Left renal cortex interstitium (tissue), 4 donors: ENCODE data around the gene DDX52. TPM values are rescaled to one million over a fixed set of nuclear protein-coding genes. Genes with fewer than 3 reads are reported as not detected.
"Not testable (repeated sequence)": the region's sequence is repeated elsewhere in the genome, so short reads cannot be mapped to it uniquely, and the experiment has no call there.

ENCODE experiments used
- DNase-seq, 4 donors: peaks; one replicate each; pipeline ENCODE4 v3.0.0-alpha.2; 2013; ENCODE audit warnings: low read depth in 4 of 4, low spot score in 2 of 4, missing footprints in 1 of 4
- polyA plus RNA-seq, 4 donors: library from polyadenylated mRNA; unstranded; fragments of 120-200 nt; gene quantifications; one replicate each; pipeline ENCODE4 v1.2.1, GENCODE V29; 2013; ENCODE audit not compliant: insufficient read length in 4 of 4

The DDX52 gene, protein sequence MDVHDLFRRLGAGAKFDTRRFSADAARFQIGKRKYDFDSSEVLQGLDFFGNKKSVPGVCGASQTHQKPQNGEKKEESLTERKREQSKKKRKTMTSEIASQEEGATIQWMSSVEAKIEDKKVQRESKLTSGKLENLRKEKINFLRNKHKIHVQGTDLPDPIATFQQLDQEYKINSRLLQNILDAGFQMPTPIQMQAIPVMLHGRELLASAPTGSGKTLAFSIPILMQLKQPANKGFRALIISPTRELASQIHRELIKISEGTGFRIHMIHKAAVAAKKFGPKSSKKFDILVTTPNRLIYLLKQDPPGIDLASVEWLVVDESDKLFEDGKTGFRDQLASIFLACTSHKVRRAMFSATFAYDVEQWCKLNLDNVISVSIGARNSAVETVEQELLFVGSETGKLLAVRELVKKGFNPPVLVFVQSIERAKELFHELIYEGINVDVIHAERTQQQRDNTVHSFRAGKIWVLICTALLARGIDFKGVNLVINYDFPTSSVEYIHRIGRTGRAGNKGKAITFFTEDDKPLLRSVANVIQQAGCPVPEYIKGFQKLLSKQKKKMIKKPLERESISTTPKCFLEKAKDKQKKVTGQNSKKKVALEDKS
- polyA plus RNA-seq: 10 to 100 TPM; 36.3 to 45.3 (median 42.1) TPM

DNA sequence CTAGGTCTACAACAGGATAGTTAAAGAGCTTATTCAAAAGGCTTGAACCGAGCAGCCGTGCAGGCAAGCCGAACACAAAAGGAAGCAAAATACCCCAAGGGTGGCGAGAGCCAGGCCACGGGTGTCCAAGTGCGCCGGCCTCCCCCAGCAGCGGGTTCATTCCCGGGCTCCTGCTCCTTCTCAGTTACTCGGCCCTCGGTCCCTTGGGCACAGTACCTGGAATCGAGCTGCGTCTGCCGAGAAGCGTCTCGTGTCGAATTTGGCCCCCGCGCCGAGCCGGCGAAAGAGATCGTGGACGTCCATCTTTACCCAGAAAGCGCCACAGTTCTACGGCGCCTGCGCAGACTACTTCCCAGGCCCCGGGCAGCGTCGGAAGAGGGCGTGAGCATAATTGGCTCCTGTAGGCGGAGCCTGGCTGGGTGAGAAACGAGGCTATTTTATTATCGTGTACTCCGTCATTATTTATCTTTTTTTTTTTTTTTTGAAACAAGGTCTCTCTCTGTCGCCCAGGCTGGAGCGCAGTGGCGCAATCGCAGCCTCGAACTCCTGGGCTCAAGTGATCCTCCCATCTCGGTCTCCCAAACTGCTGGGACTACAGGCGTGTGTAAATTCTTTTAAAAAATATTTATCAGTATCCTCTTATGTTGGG is at the start of gene DDX52:
Gene DDX52, minus strand, starts transcription at position 329 of the 649 bp plus-strand sequence. Its CDS starts 26 bp downstream, at position 303.
- peak; percentile 73 to 91 (median 84) for DNase-seq

DNA sequence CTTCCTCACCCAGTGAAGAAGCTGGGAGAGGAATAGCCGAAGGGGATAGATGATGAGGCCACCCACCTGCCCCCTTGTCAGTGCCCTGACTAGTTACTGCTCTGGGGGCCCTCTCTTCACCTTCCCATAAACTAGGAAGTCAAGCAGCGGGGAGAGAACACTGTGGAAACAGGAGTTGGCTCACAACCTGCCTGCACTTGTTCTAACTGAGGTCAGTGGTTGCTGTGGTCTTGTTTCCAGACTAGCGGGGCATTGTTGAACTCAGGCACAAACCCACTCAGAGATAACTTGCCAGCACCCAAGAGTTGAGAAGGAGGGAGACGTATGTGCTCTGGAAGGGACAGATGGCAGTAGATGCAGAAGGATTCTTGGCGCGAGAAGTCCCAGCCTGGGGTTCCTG is 48.6 kb upstream of the DDX52 start:
- no peak for DNase-seq

DNA sequence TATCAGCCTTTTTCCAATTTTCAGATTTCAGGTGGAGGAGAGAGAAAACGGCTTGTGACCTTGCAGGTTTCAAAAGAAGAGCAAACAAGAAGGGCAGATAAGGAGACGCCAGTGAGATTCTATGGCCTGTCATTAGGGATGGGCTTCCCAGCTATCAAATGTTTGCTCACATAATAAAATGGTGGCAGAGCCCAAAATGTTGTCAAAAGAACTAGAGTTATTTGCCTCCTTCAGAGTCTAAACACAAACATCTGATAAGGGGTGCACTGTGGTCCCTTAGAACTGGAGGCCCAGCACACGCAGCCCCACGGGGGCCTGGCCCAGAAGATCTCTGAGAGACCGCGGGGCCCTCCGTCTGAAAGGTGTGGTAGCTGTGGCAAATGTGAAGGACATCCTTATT is 46.1 kb upstream of the DDX52 start:
- DNase-seq: no peak

DNA sequence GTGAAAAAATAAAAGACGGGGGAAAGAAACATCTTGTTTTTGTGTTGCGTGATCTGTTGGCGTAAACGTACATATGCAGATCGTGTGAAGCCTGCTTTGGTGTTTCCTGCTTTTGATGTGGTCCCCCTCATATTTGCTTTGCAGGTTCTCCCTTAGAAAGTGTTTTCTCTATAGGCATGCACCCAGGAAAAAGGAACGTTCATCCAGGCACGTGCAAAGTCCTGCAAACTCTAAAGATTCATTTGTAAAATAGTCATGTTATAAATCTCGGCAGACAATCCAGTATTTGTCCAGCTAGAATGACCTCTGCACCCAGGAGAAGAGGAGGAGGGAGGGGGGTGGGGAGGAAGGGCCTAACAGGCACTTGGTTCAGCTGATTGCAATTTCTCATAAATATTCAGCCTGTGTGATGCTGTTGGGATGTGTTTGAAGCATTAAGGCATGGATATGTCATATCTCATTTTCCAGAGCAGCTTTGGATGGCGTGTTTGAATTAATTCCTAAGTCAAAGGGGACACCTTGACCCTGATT is 40.3 kb upstream of the DDX52 start:
- no peak for DNase-seq

DNA sequence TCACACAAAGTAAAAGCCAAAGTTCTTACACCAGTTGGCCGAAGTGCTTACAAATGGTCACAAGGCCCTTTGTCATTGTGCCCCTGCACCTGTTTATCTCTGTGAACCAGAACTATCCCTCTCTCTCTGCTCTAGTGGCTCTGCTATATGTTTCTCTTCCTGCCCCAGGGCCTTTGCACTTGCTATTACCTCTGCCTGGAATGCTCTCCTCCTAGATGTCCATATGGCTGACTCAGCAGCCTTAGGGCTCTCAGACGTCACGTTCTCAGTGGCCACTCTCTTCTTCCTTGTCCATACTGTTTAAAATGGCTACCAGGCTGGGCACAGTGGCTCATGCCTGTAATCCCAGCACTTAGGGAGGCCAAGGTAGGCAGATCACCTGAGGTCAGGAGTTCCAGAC is 38.8 kb upstream of the DDX52 start:
- no peak for DNase-seq

DNA sequence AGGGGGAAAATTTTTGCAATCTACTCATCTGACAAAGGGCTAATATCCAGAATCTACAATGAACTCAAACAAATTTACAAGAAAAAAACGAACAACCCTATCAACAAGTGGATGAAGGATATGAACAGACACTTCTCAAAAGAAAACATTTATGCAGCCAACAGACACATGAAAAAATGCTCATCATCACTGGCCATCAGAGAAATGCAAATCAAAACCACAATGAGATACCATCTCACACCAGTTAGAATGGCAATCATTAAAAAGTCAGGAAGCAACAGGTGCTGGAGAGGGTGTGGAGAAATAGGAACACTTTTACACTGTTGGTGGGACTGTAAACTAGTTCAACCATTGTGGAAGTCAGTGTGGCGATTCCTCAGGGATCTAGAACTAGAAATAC is 36.7 kb upstream of the DDX52 start:
- DNase-seq: not testable (repeated sequence)

DNA sequence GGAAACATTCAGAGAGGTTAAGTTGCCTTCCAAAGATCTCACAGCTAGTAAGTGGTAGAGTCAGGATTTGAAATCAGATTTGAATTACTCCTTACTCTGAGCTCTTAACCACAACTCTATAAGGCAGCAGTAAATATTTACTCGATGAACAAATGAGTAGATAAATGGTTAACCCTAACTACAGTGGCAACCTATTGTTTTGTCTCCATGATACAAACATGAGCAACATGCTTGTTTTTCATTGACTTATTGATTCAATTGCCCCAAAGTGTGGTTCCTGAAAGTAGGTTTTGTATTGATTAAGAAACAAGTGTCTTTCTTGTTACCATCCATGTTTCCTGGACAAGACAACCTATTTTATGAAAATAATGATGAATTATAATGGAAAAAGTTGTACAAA is 34.8 kb upstream of the DDX52 start:
- DNase-seq: no peak

DNA sequence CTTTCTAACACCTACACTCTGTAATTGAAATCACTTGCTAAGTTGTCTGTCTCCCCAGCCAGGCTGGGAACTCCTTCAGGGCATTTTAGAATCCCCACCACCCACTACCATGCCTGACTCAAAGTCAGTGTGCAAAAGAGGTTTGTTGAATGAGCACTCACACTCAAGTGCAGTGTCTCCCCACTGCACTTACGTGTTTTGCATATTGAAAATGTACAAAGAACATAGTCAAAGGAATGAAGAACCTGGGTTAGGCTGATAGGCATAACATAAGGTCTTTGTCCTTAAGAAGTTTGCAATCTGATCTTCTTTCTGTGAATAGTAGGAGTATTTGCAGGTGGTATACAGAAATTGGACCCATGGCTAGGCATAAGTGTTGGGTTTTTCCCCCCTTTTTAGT is 33.8 kb upstream of the DDX52 start:
- DNase-seq: no peak

DNA sequence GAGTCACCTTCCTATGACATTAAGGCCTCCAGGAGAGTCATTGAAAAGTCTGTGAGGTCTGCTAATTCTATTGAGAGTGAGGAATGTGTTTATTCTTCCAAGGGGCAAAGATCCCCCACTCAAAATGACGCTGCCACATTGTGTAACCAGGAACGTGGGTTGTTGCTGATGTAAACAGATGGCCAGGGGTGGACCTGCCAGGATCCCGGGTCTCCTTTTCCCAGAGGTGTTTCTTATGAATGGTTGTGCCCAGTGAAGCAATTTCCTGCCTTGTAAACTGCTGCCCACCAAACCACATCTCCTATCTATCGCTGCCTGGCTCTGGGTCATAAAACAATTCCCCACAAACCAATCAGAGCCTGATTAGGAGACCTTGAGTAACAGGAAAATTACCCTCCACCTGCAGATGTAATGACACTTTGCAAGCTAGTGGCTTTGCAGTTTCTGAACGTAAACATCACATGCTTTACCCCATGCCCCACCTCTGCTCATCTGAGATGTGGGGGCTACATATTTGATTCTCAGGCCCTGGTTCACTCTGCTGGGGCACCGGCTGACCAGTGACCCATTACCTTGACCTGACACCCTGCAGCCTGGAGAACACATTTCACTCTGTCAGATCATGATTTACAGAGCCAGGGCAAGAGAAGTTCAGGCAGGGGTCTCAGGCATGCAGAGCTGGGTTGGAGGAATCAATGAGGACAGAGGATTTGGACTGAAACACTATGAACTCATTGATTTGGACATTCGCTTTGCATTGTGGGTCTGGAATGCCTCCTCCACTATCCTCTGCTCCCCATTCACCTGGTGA is 33.1 kb upstream of the DDX52 start:
- peak in 1 of 4 donors; percentile 47 for DNase-seq

DNA sequence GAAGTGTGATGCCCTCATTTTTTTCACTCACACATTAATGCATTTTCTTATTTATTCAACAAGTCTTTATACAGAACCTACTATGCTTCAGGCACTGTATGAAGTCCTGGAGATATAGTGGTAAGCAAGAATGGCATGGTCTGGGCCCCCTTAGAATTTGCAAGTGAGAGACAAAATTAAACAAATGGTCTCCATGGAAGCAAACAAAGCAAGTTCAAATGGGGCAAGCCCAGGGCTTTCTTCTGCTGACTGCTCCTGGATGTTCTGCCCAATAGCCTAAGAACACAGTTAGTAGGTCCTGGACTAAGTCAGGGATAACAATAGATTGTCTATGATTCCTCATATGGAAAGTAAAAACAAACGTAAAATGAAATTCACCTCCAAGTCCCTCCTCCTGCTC is 31.3 kb upstream of the DDX52 start:
- no peak for DNase-seq

DNA sequence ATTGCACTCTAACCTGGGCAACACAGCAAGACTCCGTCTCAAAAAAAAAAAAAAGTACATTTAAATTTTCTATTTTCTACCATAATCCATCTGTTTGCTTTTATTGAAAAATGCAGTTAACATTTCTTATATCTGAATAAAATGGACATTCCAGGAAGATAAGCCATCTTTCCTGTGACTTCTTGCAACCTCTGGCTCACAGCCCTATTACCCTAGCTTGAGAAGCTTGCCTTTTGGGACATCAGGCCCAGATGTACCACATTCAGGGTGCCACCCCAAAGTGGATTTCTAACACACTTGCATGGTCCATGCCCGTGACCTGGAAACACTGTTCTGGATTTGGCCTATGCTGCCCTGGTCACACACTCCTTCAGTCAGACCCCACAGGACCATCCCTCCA is 30.1 kb upstream of the DDX52 start:
- no peak for DNase-seq

DNA sequence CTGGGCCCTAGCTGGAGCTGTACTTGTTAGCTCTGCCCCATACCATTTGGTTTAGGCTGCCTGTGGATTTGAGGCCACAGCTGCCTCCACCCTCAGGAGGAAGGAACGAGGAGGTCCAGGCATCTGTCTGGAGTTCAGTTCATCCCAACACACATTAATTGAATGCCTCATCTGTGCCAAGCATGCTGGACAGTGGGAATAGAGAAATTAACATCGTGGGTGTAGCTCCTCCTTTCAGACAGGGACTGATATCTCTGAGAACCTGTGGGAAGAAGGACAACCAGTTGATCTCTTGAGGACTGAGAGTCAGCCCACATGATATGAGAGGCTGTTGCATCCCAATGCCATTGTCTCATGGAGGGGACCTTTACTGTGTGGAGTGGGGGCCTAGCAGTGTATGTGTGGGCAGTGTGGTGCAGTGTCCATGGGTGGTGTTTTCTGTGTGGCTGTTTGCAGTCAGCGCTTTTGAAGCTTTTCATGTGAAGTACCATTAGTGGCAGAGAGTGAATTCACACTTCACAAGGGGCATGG is 29.4 kb upstream of the DDX52 start:
- no peak for DNase-seq

DNA sequence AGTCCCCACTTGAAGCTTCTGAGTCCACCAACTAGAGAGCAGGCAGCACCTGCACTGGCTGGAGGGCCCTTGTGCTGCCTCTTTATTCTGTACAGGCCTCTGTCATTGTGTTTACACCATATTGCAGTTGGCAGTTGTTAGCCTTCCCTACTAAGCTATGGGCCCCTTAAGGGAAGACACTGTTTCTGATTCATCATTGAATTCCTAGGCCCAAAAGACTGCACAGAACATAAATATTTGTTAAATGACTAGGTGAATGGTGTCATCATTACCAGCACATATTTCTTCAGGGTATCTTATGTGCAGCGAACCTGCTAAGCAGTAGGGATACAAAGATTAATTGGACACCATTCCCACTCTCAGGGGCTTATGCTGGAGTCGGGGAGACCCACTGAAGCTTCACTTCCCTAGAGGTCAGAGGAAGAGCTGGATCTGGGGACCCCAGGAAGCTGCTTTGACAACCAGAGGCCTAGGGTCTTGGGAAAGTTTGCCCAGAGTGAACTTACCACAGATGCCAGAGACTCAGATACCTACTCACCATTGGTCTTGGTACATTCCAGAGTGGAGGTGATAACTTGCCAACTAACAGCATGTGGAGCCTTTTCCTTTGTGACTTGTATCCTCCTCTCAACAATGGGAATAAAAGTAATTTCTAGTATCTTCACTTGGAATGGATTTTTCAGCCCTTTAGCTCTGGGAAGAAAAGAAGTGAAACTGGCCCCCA is 28.7 kb upstream of the DDX52 start:
- DNase-seq: no peak

DNA sequence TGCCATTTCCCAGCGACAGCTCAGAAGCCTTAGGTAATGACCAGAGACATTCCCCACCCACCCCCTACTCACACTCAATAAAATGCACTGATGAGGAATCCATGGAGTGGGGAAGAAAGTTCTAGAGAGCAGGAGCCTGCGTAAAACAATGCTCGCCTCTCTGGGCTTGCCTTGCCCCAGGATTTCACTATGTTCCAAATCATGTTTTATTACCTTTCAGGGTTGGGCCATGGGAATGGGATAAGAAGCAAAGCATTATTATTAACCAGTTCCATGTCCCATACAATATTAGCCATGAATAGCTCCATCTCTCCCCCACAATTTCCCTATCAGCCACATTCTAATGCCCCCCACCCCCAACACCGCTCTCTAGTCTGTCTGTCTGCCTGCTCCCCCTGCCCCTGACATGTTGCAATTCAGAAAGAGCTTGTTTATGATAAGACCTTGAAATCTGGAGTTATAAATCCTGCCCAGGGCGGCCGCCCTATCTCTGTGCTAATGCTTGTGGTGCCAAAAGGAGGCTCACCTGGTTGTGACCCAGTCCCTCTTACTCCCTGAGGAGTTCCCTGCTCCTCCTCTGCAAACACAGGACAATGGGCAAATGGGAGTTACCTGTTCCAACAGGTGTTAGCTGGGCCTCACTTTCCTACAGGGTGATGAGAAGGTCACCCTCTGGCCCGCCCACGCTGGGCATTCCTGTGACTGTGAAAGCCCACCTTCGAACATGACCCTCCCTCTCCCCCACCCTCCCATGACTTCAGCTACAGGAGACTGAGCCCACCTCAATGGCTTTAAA is 28.0 kb upstream of the DDX52 start:
- no peak for DNase-seq

DNA sequence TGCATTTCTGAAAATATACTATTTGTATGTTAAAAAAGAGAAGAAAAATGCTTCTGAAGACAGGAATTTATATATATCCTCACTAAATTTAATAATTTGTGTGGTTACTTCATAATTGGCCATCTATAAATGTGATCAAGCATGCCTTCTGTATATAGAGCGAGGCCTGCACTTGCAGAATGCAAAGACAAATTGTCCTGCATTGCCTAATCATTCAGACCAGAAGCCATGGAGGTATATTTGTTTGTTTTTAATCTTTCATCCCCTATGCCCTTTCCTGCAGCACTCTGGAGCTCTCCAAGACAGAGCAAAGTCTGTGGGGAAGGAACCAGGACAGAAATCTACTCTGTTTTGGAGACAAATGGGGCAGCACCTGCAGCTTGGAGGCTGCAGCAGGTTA is 23.8 kb upstream of the DDX52 start:
- DNase-seq: no peak

DNA sequence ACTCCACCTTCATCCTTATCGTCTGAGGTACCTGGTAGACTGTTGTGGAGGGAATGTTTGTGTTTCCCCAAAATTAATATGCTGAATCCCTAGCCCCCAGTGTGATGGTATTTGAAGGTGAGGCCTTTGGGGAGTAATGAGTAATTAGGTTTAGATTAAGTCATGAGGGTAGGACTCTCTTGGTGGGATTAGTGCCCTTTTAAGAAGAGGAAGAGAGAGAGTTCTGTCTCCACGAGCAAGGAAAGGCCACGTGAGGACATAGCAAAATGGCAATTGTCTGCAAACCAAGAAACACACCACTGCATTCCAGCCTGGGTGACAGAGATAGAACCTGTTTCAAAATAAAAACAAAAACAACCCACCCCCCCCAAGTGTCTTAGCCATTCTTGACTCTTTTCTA is 21.0 kb upstream of the DDX52 start:
- DNase-seq: no peak

DNA sequence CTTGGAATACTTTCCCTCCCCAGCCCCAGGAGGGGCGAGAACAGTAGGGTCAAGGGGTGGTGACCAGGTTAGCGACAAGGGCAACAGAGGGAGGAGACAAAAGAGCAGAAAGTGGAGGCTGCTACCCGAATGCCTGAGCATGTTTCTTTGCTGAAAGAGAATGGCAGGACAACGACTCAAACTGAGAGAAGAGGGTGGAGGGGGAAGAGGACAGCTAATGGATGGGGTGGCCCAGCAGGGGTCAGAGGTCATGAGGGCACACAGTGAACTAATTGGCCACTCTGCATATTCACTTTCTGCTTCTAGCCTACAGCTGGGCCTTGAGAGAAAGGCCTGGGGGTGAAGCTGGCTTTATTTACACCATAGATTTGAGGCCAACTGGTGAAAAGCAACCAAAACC is 19.1 kb upstream of the DDX52 start:
- DNase-seq: no peak

DNA sequence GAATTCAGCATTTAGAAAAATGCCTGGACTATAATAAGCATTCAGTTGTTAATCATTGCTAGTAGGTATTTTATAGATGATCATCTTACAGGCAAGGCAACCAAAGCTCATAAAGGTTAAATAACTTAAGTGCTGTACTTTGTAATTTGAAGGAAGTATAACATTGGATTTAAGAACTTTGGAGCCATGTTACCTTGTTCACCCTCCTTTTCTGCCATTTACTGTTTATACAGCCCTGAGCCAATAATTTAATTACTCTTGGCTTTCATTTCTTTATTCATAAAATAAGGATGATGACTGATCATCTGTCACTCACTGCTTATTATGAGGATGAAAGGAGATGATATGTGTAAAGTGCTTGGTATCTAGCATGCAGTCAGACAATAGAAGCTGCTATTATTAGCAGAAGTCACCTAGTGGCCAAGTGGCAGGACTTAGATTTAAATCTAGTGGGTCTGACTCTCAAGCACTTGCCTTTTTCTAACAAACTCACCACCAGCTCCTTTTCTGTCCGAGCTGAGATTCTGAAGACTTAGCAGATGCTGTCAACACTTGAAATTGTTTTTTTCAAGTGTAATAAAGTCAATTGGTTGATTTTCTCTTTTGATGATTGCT is 18.3 kb upstream of the DDX52 start:
- no peak for DNase-seq

DNA sequence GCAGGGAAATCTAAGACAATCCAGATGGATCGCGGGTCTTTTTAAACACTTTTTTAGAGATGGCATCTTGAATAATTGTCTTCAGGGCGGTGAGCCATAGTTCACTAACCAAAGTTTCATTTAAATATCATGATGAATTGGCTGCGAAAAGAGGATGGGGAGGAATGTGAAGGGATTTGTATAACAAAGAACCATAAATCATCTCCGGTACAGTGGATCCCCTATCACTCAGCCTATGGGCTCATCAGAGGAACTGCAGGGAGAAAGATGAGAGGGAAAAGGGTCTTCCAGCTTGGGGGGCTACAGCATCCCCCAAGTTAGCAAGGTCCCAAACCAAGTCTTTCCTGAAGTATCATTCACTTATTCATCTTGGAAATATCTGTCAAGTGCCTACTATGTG is 16.7 kb upstream of the DDX52 start:
- DNase-seq: no peak
